ENCODE results near the gene AOC1.
A peak's percentile ranks its signal among the peaks of the same experiment; 100 is the strongest.

The AOC1 gene

GRCh38 chr7:150857276-150858055 is 5.1 kb downstream of the AOC1 start:
- no peak for DNase-seq (ENCODE audit: low read depth)

GRCh38 chr7:150858236-150859197 is 6.2 kb downstream of the AOC1 start:
- DNase-seq (ENCODE audit: low read depth) = no peak

- DNase-seq (ENCODE audit: low read depth) = no peak
Observed at GRCh38 chr7:150860291-150860977, 8.1 kb downstream of the AOC1 start.

- DNase-seq (ENCODE audit: low read depth) = no peak
Observed at GRCh38 chr7:150860978-150861295, 8.6 kb downstream of the AOC1 start.

GRCh38 chr7:150862356-150862755 is 10.0 kb downstream of the AOC1 start:
- DNase-seq (ENCODE audit: low read depth) = no peak

GRCh38 chr7:150863946-150864345 is 11.6 kb downstream of the AOC1 start:
- no peak for DNase-seq (ENCODE audit: low read depth)

GRCh38 chr7:150866932-150867564 is 14.7 kb downstream of the AOC1 start:
- no peak for DNase-seq (ENCODE audit: low read depth)

GRCh38 chr7:150867605-150868004 is 15.3 kb downstream of the AOC1 start:
- no peak for DNase-seq (ENCODE audit: low read depth)

- no peak for DNase-seq (ENCODE audit: low read depth)
Observed at GRCh38 chr7:150869467-150869866, 17.1 kb downstream of the AOC1 start.

GRCh38 chr7:150871601-150872000 is 19.3 kb downstream of the AOC1 start:
- DNase-seq (ENCODE audit: low read depth) = no peak

- no peak for DNase-seq (ENCODE audit: low read depth)
Observed at GRCh38 chr7:150874401-150875198, 22.3 kb downstream of the AOC1 start.

GRCh38 chr7:150875791-150876190 is 23.5 kb downstream of the AOC1 start:
- no peak for DNase-seq (ENCODE audit: low read depth)

- DNase-seq (ENCODE audit: low read depth) = peak; percentile 1
Observed at GRCh38 chr7:150876817-150877526, 24.7 kb downstream of the AOC1 start.

- DNase-seq (ENCODE audit: low read depth) = no peak
Observed at GRCh38 chr7:150877536-150877935, 25.2 kb downstream of the AOC1 start.

GRCh38 chr7:150879345-150879744 is 27.0 kb downstream of the AOC1 start:
- DNase-seq (ENCODE audit: low read depth) = no peak

GRCh38 chr7:150881189-150881588 is 28.9 kb downstream of the AOC1 start:
- no peak for DNase-seq (ENCODE audit: low read depth)

GRCh38 chr7:150890853-150891584 is 38.7 kb downstream of the AOC1 start:
- DNase-seq (ENCODE audit: low read depth) = no peak

- DNase-seq (ENCODE audit: low read depth) = no peak
Observed at GRCh38 chr7:150891740-150892139, 39.4 kb downstream of the AOC1 start.

GRCh38 chr7:150895809-150896208 is 43.5 kb downstream of the AOC1 start:
- no peak for DNase-seq (ENCODE audit: low read depth)
